LNCaP clone FGC (cell line): ENCODE measurements around the gene OR4F6.

ENCODE experiments used
- DNase-seq: peaks from one replicate; pipeline ENCODE4 v3.0.0-alpha.2; 2011; ENCODE audit warnings: low read depth
- H3K4me3 ChIP-seq: 2 replicates; pipeline ENCODE4 v1.5.1; 2011; ENCODE audit warnings: mild to moderate bottlenecking, low read depth, low read length, control low read depth
- CTCF ChIP-seq: IDR thresholded peaks from 2 replicates; pipeline ENCODE4 v1.5.1; 2012; ENCODE audit warnings: mild to moderate bottlenecking; ENCODE audit not compliant: control insufficient read depth, insufficient read depth; ENCODE audit errors: extremely low read depth

Gene OR4F6

GRCh38 chr15:101810876-101811275 is 7.6 kb downstream of the OR4F6 start:
- no peak for TF ChIP-seq CTCF
- no peak for DNase-seq
- H3K4me3 ChIP-seq: no peak overlapping the region

- no peak for DNase-seq
- H3K4me3 ChIP-seq: no peak within 1 kb of the TSS
- no peak for TF ChIP-seq CTCF
These were observed 8.6 kb downstream of the OR4F6 start, which contains the start of gene OR4F15 for GRCh38 chr15:101811902-101812301. TSS of gene OR4F15 (plus strand) at chr15:101812202. CDS start at chr15:101818187, 5,985 bp downstream.

DNA sequence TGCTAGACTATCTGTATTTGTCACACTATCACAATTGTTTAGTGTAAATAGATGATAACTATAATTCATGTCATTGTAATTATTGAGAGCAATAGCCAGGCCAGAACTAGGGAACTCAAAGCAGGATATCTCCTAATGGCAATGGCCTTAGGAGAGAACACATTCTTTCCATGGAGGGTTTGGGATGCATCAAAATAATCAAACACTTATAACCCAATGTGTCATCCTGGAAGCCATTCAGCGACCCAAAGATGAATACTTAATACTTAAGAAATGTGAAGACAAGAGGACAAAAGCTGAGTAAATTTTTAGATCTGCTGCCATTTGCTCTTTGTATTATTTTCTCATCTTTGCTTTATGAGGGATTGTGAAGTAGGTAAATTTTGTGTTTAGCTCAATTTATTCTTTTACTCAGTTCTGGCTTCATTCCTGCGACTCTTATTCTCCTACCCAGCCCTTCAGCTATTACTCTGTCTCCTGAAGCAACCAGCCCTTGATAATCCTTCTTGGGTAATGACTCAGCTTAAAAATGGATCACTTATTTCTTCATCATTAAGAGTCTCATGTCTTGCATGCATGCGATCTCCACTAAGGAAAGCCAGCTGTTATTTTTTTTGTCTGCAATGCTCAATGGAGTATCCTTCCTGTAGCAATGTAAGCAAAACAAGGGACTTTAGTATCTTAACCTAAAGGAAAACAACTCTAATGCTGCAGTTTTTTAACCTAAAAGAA is 10.7 kb downstream of the OR4F6 start:
- DNase-seq: no peak
- TF ChIP-seq CTCF: no peak
- H3K4me3 ChIP-seq: no peak overlapping the region

DNA sequence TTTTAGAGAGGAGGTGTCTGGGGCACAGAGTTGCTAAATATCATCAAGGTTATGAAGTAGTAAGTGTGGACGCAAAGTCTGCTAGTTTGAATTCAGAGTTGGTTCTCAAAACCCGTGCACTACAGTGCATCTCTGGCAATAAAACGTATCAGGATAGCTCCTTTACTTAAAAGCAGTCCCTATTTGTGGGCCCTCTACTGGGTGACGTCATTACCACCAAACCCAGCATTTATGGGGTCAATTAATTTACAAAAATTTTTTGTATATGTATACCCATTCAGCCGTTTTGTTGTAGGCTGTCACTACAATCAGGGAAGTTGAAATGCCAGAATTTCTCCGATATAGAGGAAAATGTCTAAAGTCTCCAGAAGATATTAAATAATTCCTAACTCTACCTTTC is 17.5 kb downstream of the OR4F6 start:
- no peak overlapping the region for H3K4me3 ChIP-seq
- DNase-seq: no peak
- TF ChIP-seq CTCF: no peak

DNA sequence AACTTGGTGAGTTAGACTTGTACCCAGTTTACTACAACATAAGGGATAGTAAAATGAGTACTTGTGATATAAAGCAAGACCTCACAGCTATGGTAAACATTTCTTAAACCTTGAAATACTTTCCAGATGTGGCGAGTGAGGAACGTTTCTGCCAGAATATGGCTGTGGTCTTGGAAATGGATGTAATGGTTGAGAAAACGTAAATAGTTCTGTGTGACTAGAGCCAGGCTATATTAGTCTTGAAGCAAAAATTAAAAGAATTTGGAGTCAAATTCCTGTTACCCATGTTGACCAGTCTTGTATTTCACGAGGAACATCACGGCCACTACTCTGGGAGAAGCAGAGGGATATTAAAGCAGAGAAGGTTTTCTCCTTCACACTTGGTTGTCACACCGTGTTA is 23.9 kb downstream of the OR4F6 start:
- no peak overlapping the region for H3K4me3 ChIP-seq
- no peak for TF ChIP-seq CTCF
- DNase-seq: no peak

DNA sequence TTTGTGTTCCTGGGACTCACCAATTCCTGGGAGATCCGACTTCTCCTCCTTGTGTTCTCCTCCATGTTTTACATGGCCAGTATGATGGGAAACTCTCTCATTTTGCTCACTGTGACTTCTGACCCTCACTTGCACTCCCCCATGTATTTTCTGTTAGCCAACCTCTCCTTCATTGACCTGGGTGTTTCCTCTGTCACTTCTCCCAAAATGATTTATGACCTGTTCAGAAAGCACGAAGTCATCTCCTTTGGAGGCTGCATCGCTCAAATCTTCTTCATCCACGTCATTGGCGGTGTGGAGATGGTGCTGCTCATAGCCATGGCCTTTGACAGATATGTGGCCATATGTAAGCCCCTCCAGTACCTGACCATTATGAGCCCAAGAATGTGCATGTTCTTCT is 25.5 kb downstream of the OR4F6 start:
- TF ChIP-seq CTCF: no peak
- DNase-seq: no peak
- H3K4me3 ChIP-seq: no peak overlapping the region

DNA sequence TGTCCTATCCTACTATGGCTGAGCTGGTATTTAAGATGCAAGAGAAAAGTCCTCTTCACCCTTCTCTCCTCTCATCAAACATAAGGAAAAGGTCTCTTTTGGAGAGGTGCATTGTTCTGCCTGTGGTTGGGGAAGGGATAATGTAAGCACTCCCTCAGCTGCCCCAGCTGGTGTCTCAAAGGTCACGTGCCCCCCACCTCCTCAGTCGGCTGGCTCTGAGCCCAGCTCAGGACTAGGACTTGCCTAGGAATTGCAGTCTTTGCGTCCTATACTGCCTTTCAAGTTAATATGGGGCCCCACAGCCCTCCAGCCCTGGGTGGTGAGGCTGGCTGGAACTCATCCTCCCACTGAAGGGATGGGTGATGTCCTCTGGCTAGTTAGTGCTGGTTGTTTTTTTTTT is 38.3 kb downstream of the OR4F6 start:
- no peak for DNase-seq
- no peak overlapping the region for H3K4me3 ChIP-seq
- TF ChIP-seq CTCF: no peak
